H1 (cell line): ENCODE measurements around the gene TMEM269. TPM values are rescaled to one million over a fixed set of nuclear protein-coding genes. Genes with fewer than 3 reads are reported as not detected.

Experiments used
- EZH2 ChIP-seq: fragments of 200-600 bp; sonication (generic); IDR thresholded peaks from 2 replicates; pipeline ENCODE4 v1.7.1; 2012; ENCODE audit warnings: low read depth, mild to moderate bottlenecking, moderate library complexity, low read length, inconsistent platforms; ENCODE audit not compliant: severe bottlenecking
- HDAC2 ChIP-seq, 2 experiments: fragments of 300-600 bp in 1 of 2; sonication (generic) in 1 of 2; IDR thresholded peaks; 2 replicates each; pipeline ENCODE4 v1.6.1; 2011 to 2012; ENCODE audit warnings: low read depth in 2 of 2, low read length in 2 of 2, mild to moderate bottlenecking in 2 of 2, moderate library complexity in 2 of 2, borderline replicate concordance in 1 of 2, inconsistent platforms in 1 of 2
- KDM4A ChIP-seq: IDR thresholded peaks from one replicate; pipeline ENCODE4 v1.7.1; 2012; ENCODE audit warnings: low read depth, mild to moderate bottlenecking, moderate library complexity, low read length, inconsistent platforms; ENCODE audit not compliant: severe bottlenecking
- polyA plus RNA-seq, 7 experiments: library from polyadenylated mRNA; depleted of rRNA in 3 of 7; stranded (reverse) in 5 of 7; unstranded in 2 of 7; fragments of >200 nt in 5 of 7; fragments of 200-250 nt in 2 of 7; gene quantifications; 1 replicate in 5 of 7; 2 replicates in 1 of 7; 4 replicates in 1 of 7; pipeline versions ENCODE4 v1.2.1 to v1.2.3, GENCODE V29; 2011 to 2013; ENCODE audit warnings: missing spikeins in 2 of 7, mixed read lengths in 2 of 7
- total RNA-seq: library from RNA; stranded (reverse); fragmentation: NEBNext Ultra II Directional; extraction: Animal tissue kit (Norgen Biotek cat#: 25700); gene quantifications from 2 replicates; pipeline ENCODE4 v1.2.1, GENCODE V29; 2021

TMEM269 gene
- total and polyA plus RNA-seq, 2 of the 8 experiments (the other 6 are each of a cell fraction or from before 2014, with no cell fraction given), result 0.14 to 0.35 TPM

DNA sequence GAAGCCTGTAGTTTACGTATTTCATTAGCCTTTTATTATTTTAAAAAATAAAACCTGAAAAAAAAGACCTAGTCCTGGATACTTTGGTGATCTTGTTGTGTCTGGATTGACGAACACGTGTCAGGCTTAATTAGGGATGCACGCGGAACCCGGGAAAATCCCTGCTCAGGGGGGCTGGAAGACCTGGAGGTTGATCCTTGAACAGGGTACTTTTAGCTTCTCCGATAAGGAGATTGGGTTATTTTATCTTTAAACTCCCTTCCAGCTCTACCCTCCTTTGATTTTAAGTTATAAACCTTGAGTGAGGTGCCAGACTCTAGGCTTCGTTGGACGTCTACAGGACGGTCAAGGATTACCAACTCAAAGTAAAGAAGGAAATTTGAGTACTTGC, 61.1 kb downstream of the TMEM269 start (continued):
- TF ChIP-seq KDM4A (no peak), HDAC2 (IDR thresholded peaks at IDR 0.05; ENCODE audit: borderline replicate concordance in 1 of 2, low read depth in 2 of 2, low read length in 2 of 2) (0 out of 4 replicates have a peak, but pooled peaks of 1 of the 2 experiments have one; percentile 6), EZH2 (no peak)
